BLaER1 (cell line): ENCODE results near the gene CDHR4.

Experiments used
- H3K27ac ChIP-seq: shearing (Covaris generic); formaldehyde crosslinking; 2 replicates; pipeline ENCODE4 v1.8.1; 2022
- H3K27me3 ChIP-seq: shearing (Covaris generic); formaldehyde crosslinking; 2 replicates; pipeline ENCODE4 v1.8.1; 2022
- H3K36me3 ChIP-seq: shearing (Covaris generic); formaldehyde crosslinking; 2 replicates; pipeline ENCODE4 v1.8.1; 2022
- H3K4me1 ChIP-seq: shearing (Covaris generic); formaldehyde crosslinking; 2 replicates; pipeline ENCODE4 v1.8.1; 2022
- H3K4me2 ChIP-seq: shearing (Covaris generic); formaldehyde crosslinking; 2 replicates; pipeline ENCODE4 v1.8.1; 2022
- H3K4me3 ChIP-seq: shearing (Covaris generic); formaldehyde crosslinking; 2 replicates; pipeline ENCODE4 v1.8.1; 2022
- H3K9ac ChIP-seq: shearing (Covaris generic); formaldehyde crosslinking; 2 replicates; pipeline ENCODE4 v1.8.1; 2022
- H3K9me3 ChIP-seq: shearing (Covaris generic); formaldehyde crosslinking; 2 replicates; pipeline ENCODE4 v1.8.1; 2022
- H4K20me1 ChIP-seq: shearing (Covaris generic); formaldehyde crosslinking; 2 replicates; pipeline ENCODE4 v1.8.1; 2022
- Cebpa-rat ChIP-seq: shearing (Covaris generic); IDR thresholded peaks from 2 replicates; pipeline ENCODE4 v1.8.1; 2022

CDHR4 gene, protein sequence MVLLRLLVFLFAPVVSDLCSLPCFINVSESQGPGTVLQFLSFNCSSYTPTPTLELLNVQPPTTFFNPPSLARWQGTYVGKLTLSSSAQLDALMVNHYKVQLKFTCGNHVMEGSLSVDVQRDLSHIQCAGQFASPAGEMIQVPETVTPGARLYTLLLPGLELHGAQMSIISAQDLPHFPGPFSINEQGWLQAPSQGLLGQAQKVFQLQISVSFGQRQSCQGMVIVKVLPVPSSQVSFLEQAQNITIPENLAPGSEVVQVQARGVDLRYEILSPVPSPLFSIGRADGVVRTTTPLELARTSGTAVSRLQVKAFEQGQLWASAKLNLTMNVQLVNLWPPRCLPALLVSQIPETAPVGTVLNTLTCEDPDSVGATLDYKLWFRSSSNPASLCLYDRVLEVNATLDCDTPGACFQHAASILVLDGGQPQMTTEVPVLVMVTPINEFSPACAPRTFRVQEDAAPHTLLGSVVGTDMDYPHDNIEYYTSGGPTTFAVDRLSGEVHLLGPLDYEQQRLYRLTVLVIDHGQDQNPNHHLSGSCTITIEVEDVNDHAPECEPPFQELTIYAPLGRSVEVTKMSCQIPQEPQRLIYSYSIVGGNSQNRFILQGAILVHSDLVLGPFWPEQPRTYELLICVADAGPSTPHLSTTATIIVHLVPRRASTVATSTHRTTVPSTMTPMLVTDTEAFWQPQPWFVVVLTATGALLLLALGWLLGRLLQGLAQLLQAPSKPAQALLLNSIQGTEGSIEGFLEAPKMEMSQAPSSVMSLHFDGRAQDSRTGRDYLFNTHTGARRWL

DNA sequence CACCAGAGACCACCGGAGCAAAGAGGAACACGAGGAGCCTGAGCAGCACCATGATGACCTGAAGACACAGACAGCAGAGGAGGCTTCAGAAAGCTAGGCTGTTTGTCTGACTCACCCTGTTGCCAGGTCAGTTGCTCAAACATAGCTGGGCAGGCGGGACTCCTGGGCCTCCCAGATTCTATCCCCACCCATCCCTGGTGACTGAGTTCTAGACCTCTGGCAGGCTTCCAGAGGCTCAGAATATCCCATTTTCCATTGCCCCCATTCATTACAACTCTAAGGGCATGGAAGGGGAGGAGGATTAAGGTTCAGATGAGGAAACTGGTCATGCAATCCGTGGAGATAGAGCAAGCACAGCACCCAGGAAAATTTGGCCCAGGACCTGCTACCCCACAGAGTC is at the start of gene CDHR4:
CDHR4 (minus strand) TSS at position 113 of the 400 bp plus-strand sequence; CDS start at position 52, 61 bp downstream.
- peaks cover 13% of the 10 kb centered on the region for H3K27me3 ChIP-seq
- no peaks in the 10 kb centered on the region for H3K36me3 ChIP-seq
- no peak within 1 kb of the TSS for H3K9ac ChIP-seq
- no peak within 1 kb of the TSS for H3K4me2 ChIP-seq
- no peaks in the 10 kb centered on the region for H3K9me3 ChIP-seq
- peaks cover 32% of the 10 kb centered on the region for H3K4me1 ChIP-seq
- H3K4me3 ChIP-seq, result no peak within 1 kb of the TSS
- no peak within 1 kb of the TSS for H3K27ac ChIP-seq
- no peaks in the 10 kb centered on the region for H4K20me1 ChIP-seq
- TF ChIP-seq Cebpa-rat, result no peak

DNA sequence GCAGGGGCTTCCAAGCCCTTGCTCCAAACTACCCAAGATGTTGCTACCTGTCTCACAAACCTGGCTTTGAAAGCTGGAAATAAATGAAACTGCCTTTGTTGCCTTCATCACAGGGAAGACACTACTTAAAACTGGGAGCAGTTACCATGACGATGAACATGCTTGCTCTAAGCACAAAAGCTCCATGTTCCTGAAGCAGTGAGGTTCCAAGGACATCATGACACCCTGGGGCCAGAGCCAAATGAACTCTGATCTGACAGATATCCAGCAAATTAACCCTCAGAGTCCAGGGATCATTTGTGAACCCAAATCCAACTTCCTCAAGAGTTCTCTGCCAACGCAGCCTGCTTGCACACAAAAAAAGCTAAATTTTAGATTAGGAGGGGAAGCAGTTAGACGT is 46.0 kb upstream of the CDHR4 start:
- no peak for TF ChIP-seq Cebpa-rat
- Histone ChIP-seq H3K4me3 (no peak overlapping the region), H3K27ac (no peak overlapping the region), H3K9me3 (no peaks in the 10 kb centered on the region), H3K9ac (0 out of 2 replicates have a peak overlapping the region, but pooled peaks have one; percentile 0), H3K36me3 (peaks cover 74% of the 10 kb centered on the region), H3K4me1 (peaks cover 13% of the 10 kb centered on the region), H3K27me3 (no peaks in the 10 kb centered on the region; the same call in 1 of the 2 replicates), H3K4me2 (no peak overlapping the region), H4K20me1 (no peaks in the 10 kb centered on the region)

DNA sequence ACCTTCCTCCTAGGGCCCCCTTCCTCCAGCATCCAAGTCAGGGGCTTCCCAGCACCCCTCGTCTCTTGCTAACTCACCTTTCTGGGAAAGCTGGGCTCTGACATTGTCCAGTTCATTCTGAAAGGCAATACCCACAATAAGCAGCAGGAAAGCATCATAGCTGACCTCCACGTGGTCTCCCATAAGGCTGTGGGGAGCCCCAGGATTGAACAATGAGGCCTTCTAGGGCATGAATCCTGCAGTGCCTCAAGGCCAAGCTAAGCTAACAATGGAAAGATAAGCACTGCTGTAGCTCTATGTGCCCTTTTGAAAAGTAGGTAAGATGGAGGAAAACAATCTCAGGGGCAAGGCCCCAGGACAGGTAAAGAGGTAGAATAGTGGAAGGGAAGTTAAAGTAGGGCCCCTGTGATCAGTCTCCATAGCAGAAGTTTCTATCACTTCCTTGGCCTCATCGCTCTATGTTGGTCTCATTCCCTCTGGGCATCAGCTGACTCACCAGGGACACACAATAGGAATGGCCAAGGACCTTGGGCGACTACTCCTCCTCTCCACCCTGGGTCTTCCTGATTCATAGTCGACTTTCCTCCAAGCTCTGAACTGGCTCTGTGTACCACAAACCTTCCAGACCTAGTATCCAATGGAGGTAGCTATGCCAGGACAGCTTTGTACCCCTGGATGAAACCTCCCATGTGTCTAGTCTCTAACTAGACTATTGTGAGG is 45.0 kb upstream of the CDHR4 start:
- no peak for TF ChIP-seq Cebpa-rat
- H3K4me2 ChIP-seq, result no peak overlapping the region
- H3K27ac ChIP-seq, result no peak overlapping the region
- H3K4me1 ChIP-seq, result peaks cover 24% of the 10 kb centered on the region
- peaks cover 72% of the 10 kb centered on the region for H3K36me3 ChIP-seq
- H3K9ac ChIP-seq, result no peak overlapping the region
- no peak overlapping the region for H3K4me3 ChIP-seq
- no peaks in the 10 kb centered on the region for H3K9me3 ChIP-seq
- H4K20me1 ChIP-seq, result no peaks in the 10 kb centered on the region
- H3K27me3 ChIP-seq, result no peaks in the 10 kb centered on the region; the same call in 1 of the 2 replicates

DNA sequence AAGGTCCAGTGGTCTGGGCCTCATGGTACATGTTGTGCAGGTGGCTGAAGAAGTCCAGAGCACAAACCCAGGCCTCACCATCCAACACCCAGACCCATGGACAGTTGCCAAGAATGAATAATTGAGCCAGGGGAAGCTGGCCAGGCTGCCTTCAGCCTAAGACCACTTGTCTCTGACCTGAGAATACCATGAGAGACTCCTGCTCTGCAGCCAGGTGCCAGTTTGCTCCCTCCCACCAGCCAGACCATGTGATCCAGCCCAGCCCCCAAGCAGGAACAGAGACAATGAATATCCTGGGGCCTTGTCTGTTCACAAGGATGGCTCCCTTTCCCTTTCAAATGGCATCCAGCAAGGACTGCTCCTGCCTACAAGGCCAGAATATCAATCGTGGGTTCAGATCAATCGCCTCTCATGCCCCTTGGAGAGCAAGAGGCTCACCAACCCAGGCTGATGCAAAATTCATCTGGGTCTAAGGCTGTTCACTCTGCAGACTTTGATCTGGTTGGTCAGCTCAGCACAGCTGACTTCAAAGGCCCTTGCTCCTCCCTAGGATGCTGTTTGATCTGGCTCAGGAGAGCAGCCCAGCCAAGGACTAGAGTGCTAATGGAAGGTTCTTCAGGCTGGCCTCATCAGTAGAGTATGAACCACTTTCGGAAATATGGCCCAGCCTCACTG is 43.3 kb upstream of the CDHR4 start:
- no peak overlapping the region for H3K9ac ChIP-seq

DNA sequence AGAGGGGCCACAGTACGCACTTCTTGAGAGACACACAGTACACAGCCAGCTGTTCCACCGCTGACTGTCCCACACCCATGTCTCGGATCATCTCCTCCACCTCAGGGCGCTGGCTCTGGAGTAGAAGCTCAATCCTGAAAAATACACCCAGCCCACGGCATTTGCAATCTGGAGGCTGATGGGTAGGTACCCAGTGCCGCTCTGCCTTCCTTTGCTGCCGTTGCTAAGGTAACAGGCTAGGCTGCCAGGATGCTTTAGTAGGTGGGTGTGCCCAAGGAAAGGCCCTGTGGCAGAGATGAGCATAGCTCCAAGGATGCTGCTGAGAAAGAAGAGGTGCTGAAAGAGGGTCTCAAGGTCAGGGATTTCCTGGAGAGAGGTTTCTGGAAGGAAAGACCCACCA is 42.1 kb upstream of the CDHR4 start:
- Histone ChIP-seq H3K4me3 (no peak overlapping the region), H3K9me3 (no peaks in the 10 kb centered on the region), H3K27ac (peak overlapping the region; percentile 79), H3K9ac (no peak overlapping the region; the same call in 1 of the 2 replicates), H3K36me3 (peaks cover 75% of the 10 kb centered on the region), H3K4me2 (peak overlapping the region; percentile 69), H4K20me1 (no peaks in the 10 kb centered on the region), H3K4me1 (peaks cover 37% of the 10 kb centered on the region), H3K27me3 (no peaks in the 10 kb centered on the region; the same call in 1 of the 2 replicates)
- no peak for TF ChIP-seq Cebpa-rat

More for the DNA sequence above, 43.3 kb upstream of the CDHR4 start:
- H3K27me3 ChIP-seq, result no peaks in the 10 kb centered on the region; the same call in 1 of the 2 replicates
- H3K9me3 ChIP-seq, result no peaks in the 10 kb centered on the region
- H3K4me2 ChIP-seq, result no peak overlapping the region
- no peak overlapping the region for H3K27ac ChIP-seq
- H4K20me1 ChIP-seq, result no peaks in the 10 kb centered on the region
- H3K4me3 ChIP-seq, result no peak overlapping the region
- no peak for TF ChIP-seq Cebpa-rat
- H3K4me1 ChIP-seq, result peaks cover 37% of the 10 kb centered on the region
- H3K36me3 ChIP-seq, result peaks cover 75% of the 10 kb centered on the region

DNA sequence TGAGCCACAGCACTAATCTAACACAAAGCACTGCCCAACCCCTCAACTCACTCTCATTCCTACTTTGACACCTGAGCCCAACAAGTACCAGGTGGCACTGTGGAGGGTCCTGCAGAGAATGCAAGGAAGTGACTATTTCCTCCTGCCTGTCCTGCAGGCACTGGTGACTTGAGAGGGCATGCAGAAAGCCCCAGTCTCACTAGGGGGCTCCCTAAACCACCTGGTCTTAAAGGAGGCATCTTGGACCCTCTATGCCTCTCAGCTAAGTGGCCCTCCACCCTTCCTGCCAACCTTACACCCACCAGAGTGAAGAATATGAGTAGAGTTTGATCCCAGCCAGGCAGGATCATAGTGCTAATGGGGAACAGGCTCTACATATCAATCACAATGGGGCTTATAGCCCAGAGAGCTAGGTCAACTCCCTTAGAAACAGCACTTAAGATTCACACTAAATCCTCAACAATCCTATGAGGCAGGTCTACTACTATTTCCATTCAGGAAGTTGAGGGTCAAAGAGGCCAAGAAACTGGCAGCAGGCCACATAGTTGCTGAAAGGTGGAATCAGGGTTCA is 41.5 kb upstream of the CDHR4 start:
- H4K20me1 ChIP-seq, result no peaks in the 10 kb centered on the region
- peak overlapping the region; percentile 79 for H3K27ac ChIP-seq
- peaks cover 37% of the 10 kb centered on the region for H3K4me1 ChIP-seq
- peaks cover 75% of the 10 kb centered on the region for H3K36me3 ChIP-seq
- H3K9me3 ChIP-seq, result no peaks in the 10 kb centered on the region
- no peaks in the 10 kb centered on the region; the same call in 1 of the 2 replicates for H3K27me3 ChIP-seq
- H3K4me2 ChIP-seq, result peak overlapping the region; percentile 69
- 0 out of 2 replicates have a peak overlapping the region, but pooled peaks have one; percentile 2 for H3K4me3 ChIP-seq
- peak overlapping the region; percentile 71; the same call in 1 of the 2 replicates for H3K9ac ChIP-seq
- TF ChIP-seq Cebpa-rat, result no peak

DNA sequence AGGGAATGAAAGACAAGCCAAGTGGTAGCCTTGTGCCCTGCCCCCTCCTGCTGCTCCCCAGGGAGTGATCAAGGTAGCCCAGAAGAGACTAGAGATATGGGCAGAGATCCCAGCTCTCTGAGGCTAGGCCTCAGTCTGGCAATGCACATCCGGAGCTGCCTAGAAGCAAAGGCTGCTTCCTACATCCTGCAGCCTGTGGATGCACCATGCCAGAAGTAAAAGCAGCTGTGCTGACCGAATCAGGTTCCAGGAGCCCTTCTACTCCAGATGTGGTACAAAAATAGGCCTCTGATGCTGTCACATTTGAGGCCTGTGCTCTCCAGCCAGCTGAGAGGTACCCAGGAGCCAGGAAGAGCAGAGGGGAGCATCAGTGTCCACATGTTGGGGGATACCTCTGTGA is 40.7 kb upstream of the CDHR4 start:
- no peaks in the 10 kb centered on the region for H4K20me1 ChIP-seq
- H3K9ac ChIP-seq, result peak overlapping the region; percentile 71
- no peaks in the 10 kb centered on the region; the same call in 1 of the 2 replicates for H3K27me3 ChIP-seq
- H3K27ac ChIP-seq, result peak overlapping the region; percentile 79
- TF ChIP-seq Cebpa-rat, result no peak
- no peaks in the 10 kb centered on the region for H3K9me3 ChIP-seq
- peak overlapping the region; percentile 69 for H3K4me2 ChIP-seq
- 0 out of 2 replicates have a peak overlapping the region, but pooled peaks have one; percentile 2 for H3K4me3 ChIP-seq
- peaks cover 37% of the 10 kb centered on the region for H3K4me1 ChIP-seq
- peaks cover 72% of the 10 kb centered on the region for H3K36me3 ChIP-seq

DNA sequence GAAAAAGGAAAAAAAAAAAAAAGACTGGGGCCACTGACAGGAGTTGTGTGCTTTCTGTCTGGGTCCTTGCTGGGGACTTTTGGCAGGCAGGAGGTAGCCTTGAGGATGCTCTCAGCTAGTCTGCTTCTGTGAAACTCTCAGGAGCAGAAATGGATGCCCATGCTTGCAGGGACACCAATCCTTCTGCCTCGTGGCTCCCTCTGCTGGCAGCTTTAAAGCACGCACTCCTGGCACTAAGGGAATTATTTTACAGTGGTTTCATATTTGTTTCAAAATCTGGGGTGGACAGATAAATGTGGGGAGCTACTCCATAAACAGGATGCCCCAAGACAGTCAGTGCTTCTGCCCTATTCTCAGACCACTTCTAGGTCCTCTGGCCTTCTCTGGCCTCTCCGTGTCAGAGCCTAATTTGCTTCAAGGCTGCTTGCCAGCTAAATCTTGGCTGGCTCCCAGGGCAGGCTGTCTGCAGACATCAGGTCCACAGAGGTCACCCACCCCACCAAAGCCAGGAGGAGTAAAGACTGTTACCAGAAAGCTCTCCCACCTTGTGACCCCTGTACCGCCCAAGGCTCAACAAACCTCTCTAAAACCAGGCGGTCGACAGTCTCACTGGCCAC is 39.6 kb upstream of the CDHR4 start:
- H3K27ac ChIP-seq, result peak overlapping the region; percentile 79
- peak overlapping the region; percentile 69 for H3K4me2 ChIP-seq
- no peaks in the 10 kb centered on the region for H4K20me1 ChIP-seq
- no peak for TF ChIP-seq Cebpa-rat
- peaks cover 72% of the 10 kb centered on the region for H3K36me3 ChIP-seq
- peak overlapping the region; percentile 71; the same call in 1 of the 2 replicates for H3K9ac ChIP-seq
- H3K27me3 ChIP-seq, result no peaks in the 10 kb centered on the region; the same call in 1 of the 2 replicates
- H3K4me3 ChIP-seq, result no peak overlapping the region
- H3K9me3 ChIP-seq, result no peaks in the 10 kb centered on the region
- H3K4me1 ChIP-seq, result peaks cover 37% of the 10 kb centered on the region
